ENCODE results near the gene KRT16.

Gene KRT16

DNA sequence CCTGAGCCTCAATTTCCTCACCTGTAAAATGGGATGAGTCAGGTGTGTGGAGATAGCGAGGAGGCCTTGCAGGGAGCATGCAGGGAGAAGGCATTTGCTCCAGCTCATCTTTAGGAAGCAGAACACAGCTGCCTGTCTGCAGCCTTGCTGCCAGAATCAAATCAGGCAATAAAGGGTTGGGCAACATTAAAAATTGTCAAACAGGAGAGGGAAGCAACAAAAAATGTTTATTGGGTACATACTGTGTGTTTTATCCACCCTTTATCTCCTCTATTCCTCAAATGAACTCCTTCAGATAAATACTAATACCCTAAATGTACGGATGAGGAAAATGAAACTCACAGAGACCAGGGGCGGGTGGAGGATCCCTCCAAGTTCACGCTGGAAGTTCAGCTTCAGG is 12.2 kb downstream of the KRT16 start:
- no peak for TF ChIP-seq GATA3 (IDR thresholded peaks at IDR 0.05; ENCODE audit: low read depth, low read length)

DNA sequence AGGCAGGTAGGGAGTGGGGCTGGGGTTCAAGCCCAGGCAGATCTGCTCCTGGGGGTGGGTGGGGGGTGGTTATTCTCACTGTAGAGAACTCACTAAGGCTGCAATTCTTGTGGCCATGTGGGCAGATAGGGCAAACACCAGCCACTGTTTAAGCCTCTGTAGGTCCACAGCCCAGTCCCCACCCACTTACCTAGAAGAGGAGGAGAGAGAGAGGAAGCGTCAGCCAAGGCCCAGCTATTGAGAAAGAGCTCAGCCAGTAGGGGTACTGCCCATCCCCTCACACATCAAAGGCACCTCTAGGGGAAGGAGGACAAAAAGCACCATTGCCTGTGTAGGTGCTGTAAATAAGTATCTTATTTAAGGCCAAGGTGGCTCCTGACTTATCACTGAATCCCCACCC is 12.9 kb downstream of the KRT16 start:
- TF ChIP-seq GATA3 (IDR thresholded peaks at IDR 0.05; ENCODE audit: low read depth, low read length) (no peak), GATA2 (IDR thresholded peaks at IDR 0.05; ENCODE audit: low read depth, low read length) (no peak)

DNA sequence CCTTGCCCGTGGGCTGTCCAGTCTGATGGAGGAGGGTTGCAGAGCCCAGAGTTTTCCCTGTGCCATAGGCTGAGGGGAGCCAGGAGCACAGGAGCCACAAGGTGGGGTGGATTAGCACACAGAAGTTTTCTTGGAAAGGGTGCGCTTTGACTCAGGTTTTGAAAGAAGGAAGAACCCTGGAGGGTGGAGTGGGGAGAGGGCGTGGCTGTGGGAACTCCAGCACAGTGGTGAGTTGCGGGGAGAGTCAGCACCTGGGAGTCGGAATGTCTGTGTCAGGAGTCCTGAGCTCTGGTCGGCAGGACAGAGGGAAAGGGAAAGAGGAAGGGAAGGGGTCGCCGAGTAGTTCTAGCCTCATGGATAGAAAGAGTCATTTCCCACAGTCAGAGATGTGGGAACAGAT is 17.0 kb downstream of the KRT16 start:
- no peak for TF ChIP-seq GATA2 (IDR thresholded peaks at IDR 0.05; ENCODE audit: low read depth, low read length)
- no peak for TF ChIP-seq GATA3 (IDR thresholded peaks at IDR 0.05; ENCODE audit: low read depth, low read length)

DNA sequence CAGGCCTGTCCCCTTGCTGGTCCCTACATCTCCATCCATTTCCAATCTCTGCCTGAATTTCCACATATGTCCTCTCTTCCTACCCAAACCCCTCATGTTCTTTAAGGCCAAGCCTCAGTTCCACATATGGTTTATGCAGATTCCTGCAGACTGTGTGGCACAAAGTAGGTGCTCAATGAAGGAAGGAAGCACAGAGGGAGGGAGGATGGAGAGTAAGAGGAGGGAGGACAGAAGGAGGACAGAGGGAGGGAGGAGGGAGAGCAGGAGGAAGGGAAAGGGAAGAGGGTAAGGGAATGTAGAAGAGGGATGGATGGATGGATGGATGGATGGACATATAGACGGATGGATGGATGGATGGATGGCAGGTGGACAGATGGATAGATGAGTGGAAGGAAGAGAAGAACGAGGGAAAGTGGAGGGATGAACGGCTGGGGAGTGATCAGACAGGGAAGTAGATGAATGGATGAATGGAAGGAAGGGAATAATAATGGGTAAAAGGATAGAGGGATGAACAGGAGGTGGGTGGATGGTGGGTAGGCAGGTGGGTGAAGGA is 18.1 kb downstream of the KRT16 start:
- TF ChIP-seq GATA2 (IDR thresholded peaks at IDR 0.05; ENCODE audit: low read depth, low read length) = no peak
- no peak for TF ChIP-seq GATA3 (IDR thresholded peaks at IDR 0.05; ENCODE audit: low read depth, low read length)

DNA sequence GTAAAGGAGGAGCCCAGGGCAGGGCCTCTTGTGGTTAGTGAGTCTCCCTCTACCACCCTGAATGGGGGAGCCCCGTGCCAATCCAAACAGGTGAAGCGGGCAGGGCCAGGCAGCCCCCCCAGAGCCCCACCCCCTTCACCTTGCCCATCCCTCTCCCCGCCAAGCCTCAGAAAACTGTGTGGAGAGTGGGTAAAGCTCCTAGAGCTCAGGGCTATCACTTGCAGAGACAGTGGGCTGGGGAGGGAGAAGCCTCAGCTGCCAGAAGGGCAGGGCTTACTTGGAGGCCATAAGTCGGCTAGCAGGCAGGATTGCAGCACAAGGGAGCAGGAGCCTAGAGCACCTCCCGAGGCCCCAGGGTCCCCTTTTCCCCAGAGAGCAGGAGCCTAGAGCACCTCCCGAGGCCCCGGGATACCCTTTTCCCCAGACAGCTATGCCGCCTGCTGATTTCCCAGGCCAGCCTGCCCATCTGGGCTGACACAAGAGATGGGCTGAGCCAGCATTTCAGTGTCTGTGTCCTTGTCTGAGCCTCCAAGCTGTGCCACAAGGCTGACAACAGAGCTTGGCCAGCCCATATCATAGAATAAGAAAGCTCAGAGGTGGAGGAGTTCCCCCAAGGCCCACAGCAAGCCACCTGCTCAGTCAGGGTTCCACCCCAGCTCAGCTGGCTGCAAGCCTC is 19.1 kb downstream of the KRT16 start:
- TF ChIP-seq GATA2 (IDR thresholded peaks at IDR 0.05; ENCODE audit: low read depth, low read length) (no peak), GATA3 (IDR thresholded peaks at IDR 0.05; ENCODE audit: low read depth, low read length) (no peak)

DNA sequence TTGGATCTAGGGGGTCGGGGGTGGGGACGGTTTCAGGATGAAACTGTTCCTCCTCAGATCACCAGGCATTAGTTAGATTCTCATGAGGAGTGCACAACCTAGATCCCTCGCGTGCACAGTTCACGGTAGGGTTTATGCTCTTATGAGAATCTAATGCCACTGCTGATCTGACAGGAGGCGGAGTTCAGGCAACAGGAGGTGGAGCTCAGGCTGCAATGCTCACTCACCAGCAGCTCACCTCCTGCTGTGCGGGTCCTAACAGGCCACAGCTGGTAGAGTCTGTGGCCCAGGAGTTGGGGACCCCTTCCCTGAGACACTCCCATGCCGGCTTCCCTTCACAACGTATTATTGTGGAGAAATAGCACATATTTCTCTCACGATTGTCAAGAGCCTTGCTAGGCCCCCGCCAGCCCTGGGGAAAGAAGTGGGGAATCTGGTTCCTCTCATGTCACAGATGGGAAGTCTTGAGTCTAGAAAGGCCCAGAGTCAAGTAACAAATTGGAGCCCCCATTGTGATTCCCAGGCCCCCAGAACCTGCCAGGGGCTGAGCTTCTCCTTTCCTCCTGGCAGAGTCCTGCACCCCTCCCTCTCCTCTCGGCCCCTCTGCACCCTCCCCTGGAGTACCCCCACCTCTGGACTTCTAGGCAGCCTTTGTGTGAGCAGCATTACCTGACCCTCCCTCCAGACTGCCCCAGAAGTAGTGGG is 19.8 kb downstream of the KRT16 start:
- TF ChIP-seq GATA2 (IDR thresholded peaks at IDR 0.05; ENCODE audit: low read depth, low read length) (no peak), GATA3 (IDR thresholded peaks at IDR 0.05; ENCODE audit: low read depth, low read length) (no peak)

DNA sequence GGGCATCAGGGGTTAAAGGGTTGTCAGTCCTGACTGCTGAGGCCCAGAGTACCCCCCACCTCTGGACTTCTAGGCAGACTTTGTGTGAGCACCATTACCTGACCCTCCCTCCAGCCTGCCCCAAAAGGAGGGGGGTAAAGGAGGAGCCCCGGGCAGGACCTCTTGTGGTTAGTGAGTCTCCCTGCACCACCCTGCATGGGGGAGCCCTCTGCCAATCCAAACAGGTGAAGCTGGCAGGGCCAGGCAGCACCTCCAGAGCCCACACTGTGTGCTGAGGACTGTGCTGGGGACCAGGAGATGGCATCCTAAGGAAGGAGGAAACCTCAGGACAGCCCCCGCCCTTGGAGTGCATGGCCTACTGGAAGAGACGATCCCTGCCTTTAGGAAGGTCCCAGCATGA is 23.3 kb downstream of the KRT16 start:
- TF ChIP-seq GATA2 (IDR thresholded peaks at IDR 0.05; ENCODE audit: low read depth, low read length) (no peak), GATA3 (IDR thresholded peaks at IDR 0.05; ENCODE audit: low read depth, low read length) (no peak)

DNA sequence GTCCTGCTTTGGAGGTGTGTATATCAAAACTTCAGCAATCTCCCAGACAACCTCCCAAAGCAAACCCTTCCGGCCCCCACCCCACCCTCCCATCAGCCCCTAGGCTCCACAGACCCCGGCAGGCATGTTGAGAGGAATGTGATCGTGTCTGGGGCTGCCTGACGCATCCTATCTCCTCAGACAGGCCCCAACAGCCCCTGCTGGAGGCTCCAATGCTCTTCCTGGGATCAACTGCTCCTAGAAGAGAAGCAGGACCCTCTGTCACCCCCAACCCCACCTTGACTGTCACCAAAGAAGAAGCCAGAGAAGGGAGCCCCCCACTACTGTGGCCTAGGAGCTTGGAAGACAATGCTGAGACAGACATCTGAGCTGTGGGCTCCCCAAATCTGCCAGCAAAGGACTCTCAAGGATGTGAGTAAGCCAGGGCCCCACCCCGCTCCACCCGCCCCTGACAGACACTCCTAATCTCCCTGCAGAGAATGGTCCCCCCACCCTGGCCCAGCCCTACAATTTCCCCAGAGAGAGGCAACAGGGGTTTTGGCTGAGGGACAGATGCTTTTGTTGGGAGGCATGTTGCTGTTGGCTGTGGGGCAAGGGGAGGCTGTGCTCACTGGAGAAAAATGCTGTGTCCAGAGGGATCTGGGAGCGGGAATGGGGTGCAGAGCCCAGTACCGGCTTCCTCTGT is 24.3 kb downstream of the KRT16 start:
- TF ChIP-seq GATA2 (IDR thresholded peaks at IDR 0.05; ENCODE audit: low read depth, low read length) = no peak
- no peak for TF ChIP-seq GATA3 (IDR thresholded peaks at IDR 0.05; ENCODE audit: low read depth, low read length)

DNA sequence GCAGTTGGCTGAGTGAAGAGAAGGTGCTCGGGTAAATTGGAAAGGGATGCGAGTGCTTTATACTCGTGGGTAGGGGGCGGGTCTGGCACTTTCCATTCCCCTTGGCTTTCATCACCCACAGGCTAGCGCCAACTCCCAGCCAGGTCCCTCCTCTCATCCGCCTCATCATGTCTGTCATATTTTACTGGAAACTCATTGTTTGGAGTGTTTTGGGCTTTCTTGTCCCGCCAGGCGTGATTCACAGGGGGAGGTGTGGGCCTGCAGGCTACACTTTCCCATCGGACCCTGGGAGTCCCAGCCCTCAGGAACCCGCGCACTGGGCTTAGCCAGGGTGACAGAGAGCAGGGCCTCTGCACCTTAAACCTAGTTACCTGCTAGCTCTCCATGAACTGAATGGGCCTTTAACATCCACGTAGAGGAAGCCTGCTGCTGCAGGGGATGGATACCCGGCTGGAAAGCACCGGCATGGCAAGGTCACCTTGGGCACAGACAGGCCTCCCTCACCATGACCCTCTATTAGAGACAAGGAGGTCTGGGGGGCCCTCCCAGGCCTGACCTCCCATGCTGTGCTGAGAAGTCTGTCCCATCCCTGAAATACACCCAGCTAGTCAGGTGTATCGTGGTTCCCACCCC is 25.6 kb downstream of the KRT16 start, which contains the start of gene KRT14:
TSS of gene KRT14 (minus strand) at position 33 of the 633 bp plus-strand sequence. CDS start 61 bp downstream, outside the sequence.
- no peak for TF ChIP-seq GATA3 (IDR thresholded peaks at IDR 0.05; ENCODE audit: low read depth, low read length)
- TF ChIP-seq GATA2 (IDR thresholded peaks at IDR 0.05; ENCODE audit: low read depth, low read length) = no peak

DNA sequence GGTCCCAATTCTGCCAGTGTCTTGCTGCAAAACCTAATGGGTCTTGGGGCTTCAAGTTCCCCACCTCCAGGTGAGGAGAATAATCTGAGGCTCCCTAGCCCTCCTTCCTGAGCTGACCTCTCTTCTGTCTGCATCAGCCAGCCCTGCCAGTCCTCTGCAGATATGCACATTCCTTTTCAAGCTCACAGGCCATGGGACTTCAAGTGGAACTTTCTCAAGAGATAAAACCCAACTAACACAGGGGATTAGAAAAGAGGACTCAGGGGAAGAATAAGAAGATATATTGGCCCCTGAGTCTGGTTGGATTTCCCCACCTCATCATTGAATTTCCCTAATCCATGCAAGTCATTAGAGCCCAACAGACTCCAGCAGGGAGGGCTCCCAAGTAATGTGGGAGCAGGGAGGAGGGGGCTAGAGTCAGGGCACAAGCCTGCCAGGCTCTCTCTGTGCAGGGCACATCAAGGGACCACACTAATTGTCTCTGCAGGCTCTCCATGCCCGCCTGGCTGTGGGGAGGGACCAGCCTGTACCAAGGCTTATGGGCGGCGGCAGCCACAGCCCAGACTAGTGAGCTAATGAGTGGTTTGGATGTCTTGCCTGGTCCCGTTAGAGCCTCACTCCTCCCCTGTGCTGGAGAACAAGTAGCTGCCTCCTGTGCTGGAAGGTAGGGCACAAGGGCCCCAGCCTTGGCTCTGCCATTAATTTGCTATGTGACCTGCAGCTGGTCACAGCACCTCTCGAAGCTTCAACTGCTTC is 27.1 kb downstream of the KRT16 start:
- TF ChIP-seq GATA2 (IDR thresholded peaks at IDR 0.05; ENCODE audit: low read depth, low read length) = no peak
- no peak for TF ChIP-seq GATA3 (IDR thresholded peaks at IDR 0.05; ENCODE audit: low read depth, low read length)

DNA sequence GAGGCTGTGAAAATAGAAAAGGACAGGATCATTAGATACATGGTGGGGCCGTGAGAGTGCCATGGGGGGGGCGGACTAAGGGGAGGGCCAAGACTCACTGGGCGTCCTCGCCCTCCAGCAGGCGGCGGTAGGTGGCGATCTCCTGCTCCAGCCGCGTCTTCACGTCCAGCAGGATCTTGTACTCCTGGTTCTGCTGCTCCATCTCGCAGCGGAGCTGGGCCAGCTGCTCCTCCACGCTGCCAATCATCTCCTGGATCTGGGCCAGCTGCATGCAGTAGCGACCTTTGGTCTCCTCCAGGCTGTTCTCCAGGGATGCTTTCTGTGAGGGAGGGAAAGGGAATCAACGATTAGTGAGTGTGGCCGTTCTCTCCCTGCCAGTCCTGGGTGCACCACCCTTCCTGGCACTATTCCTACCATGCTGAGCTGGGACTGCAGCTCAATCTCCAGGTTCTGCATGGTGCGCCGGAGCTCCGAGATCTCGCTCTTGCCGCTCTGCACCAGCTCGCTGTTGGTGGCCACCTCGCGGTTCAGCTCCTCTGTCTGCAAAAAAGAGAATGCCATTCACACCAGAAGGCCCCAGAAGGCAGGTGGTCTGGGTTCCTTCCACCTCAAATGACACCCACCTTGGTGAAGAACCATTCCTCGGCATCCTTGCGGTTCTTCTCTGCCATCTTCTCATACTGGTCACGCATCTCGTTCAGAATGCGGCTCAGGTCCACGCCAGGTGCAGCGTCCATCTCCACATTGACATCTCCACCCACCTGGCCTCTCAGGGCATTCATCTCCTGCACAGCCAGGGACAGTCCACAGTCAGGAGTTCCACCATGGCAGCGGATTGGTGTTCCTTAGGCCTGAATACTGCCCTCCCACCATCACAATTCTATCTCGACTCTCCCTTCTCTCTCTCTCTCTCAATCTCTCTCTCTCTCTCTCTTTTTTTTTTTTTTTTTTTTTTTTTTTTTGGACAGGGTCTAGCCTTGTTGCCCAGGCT is 29.1 kb downstream of the KRT16 start:
- TF ChIP-seq GATA2 (IDR thresholded peaks at IDR 0.05; ENCODE audit: low read depth, low read length) = no peak
- no peak for TF ChIP-seq GATA3 (IDR thresholded peaks at IDR 0.05; ENCODE audit: low read depth, low read length)

DNA sequence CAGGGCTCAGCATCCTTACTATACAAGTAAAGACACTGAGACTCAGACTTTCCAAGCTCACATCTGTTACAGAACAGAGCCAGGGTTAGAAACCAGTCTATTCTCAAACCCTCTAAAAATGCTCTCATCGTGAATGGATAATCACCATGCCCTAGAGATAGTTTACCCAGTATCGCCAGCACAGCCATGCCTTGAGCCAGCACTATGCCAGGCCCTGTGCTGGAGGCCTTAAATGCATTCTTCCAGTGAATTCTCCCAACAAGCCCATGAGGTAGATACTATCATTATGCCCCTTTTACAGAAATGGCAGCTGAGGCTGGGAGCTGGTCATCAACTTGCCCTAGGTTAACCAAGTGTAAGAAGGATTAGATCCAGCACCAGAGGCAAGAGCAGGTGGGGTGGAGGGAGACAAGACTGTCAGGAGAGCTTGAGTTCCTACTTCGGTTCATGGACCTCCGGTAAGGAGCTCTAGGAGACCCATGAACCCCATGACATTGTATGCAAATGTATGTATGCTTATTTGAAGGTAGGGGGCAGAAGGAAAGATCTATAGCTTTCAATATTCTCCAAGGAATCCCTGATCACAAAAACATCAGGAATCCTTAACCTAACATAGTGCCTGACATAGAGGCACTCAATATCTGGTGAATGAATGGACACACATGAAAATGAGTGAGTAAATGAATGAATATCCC is 31.1 kb downstream of the KRT16 start:
- TF ChIP-seq GATA2 (IDR thresholded peaks at IDR 0.05; ENCODE audit: low read depth, low read length) (no peak), GATA3 (IDR thresholded peaks at IDR 0.05; ENCODE audit: low read depth, low read length) (no peak)

Data from SH-SY5Y (cell line).